SK-N-SH treated with all-trans-retinoic acid at 6 μM for 48 hours (cell line): ENCODE results near the gene IFT122.

Experiments used
- ATAC-seq: fragments of 200-7000 bp; cut with Tn5 transposase; 3 replicates; pipeline ENCODE4 v1.9.1; 2020; ENCODE audit warnings: mild to moderate bottlenecking, moderate library complexity
- ARNTL ChIP-seq: fragments of 450-650 bp; formaldehyde crosslinking; IDR thresholded peaks from 2 replicates; pipeline ENCODE4 v1.5.0; 2020; ENCODE audit warnings: low read depth, mild to moderate bottlenecking, moderate library complexity, borderline replicate concordance
- BACH2 ChIP-seq: fragments of 250-450 bp; sonication (Bioruptor Pico); IDR thresholded peaks from 2 replicates; pipeline ENCODE4 v1.9.0; 2021; ENCODE audit warnings: mild to moderate bottlenecking, borderline replicate concordance
- CREB5 ChIP-seq: fragments of 250-450 bp; sonication (Bioruptor Pico); IDR thresholded peaks from 2 replicates; pipeline ENCODE4 v1.5.1; 2020; ENCODE audit warnings: low read depth, mild to moderate bottlenecking, moderate library complexity
- CSDC2 ChIP-seq: fragments of 250-450 bp; sonication (Bioruptor Pico); IDR thresholded peaks from 2 replicates; pipeline ENCODE4 v1.5.0; 2020; ENCODE audit warnings: mild to moderate bottlenecking, moderate library complexity
- ESRRG ChIP-seq: fragments of 250-450 bp; sonication (Bioruptor Pico); IDR thresholded peaks from 2 replicates; pipeline ENCODE4 v1.6.1; 2021; ENCODE audit warnings: mild to moderate bottlenecking
- GLIS3 ChIP-seq: fragments of 250-450 bp; sonication (Bioruptor Pico); IDR thresholded peaks from 2 replicates; pipeline ENCODE4 v1.5.0; 2020; ENCODE audit warnings: mild to moderate bottlenecking, moderate library complexity
- ISL1 ChIP-seq: fragments of 250-450 bp; sonication (Bioruptor Pico); IDR thresholded peaks from 2 replicates; pipeline ENCODE4 v2.1.2; 2022; ENCODE audit warnings: mild to moderate bottlenecking, moderate library complexity
- OSR1 ChIP-seq: fragments of 250-450 bp; sonication (Bioruptor Pico); IDR thresholded peaks from 2 replicates; pipeline ENCODE4 v1.8.0; 2022; ENCODE audit warnings: moderate library complexity, mild to moderate bottlenecking, inconsistent platforms
- PATZ1 ChIP-seq: fragments of 250-450 bp; sonication (Bioruptor Pico); IDR thresholded peaks from 2 replicates; pipeline ENCODE4 v1.8.0; 2020; ENCODE audit warnings: mild to moderate bottlenecking, moderate library complexity, borderline replicate concordance
- POU6F1 ChIP-seq: fragments of 250-450 bp; sonication (Bioruptor Pico); IDR thresholded peaks from 2 replicates; pipeline ENCODE4 v1.8.0; 2021; ENCODE audit warnings: low read depth, mild to moderate bottlenecking, moderate library complexity, borderline replicate concordance
- PPARA ChIP-seq: fragments of 250-450 bp; sonication (Bioruptor Pico); IDR thresholded peaks from 2 replicates; pipeline ENCODE4 v1.5.0; 2020; ENCODE audit warnings: mild to moderate bottlenecking, borderline replicate concordance
- RARB ChIP-seq: fragments of 250-450 bp; sonication (Bioruptor Pico); IDR thresholded peaks from 2 replicates; pipeline ENCODE4 v1.8.0; 2021; ENCODE audit warnings: mild to moderate bottlenecking, moderate library complexity
- SNAI2 ChIP-seq: fragments of 250-450 bp; sonication (Bioruptor Pico); IDR thresholded peaks from 2 replicates; pipeline ENCODE4 v1.5.0; 2020; ENCODE audit warnings: mild to moderate bottlenecking, moderate library complexity
- TCF4 ChIP-seq: fragments of 250-450 bp; sonication (Bioruptor Pico); IDR thresholded peaks from 2 replicates; pipeline ENCODE4 v1.8.0; 2021; ENCODE audit warnings: mild to moderate bottlenecking, moderate library complexity, borderline replicate concordance
- TOX ChIP-seq: fragments of 250-450 bp; sonication (Bioruptor Pico); IDR thresholded peaks from 2 replicates; pipeline ENCODE4 v1.8.0; 2021; ENCODE audit warnings: mild to moderate bottlenecking, moderate library complexity, borderline replicate concordance
- ZC3H10 ChIP-seq: fragments of 250-450 bp; sonication (Bioruptor Pico); IDR thresholded peaks from 2 replicates; pipeline ENCODE4 v1.5.1; 2021; ENCODE audit warnings: mild to moderate bottlenecking, moderate library complexity
- ZFP3 ChIP-seq: fragments of 250-450 bp; sonication (Bioruptor Pico); IDR thresholded peaks from 2 replicates; pipeline ENCODE4 v1.5.0; 2020; ENCODE audit warnings: mild to moderate bottlenecking, moderate library complexity
- ZFP30 ChIP-seq: fragments of 450-650 bp; formaldehyde crosslinking; IDR thresholded peaks from 2 replicates; pipeline ENCODE4 v1.5.0; 2022; ENCODE audit warnings: mild to moderate bottlenecking, moderate library complexity
- ZNF565 ChIP-seq: fragments of 450-650 bp; formaldehyde crosslinking; conservative IDR thresholded peaks from 2 replicates; pipeline ENCODE4 v1.5.0; 2020; ENCODE audit warnings: low read depth, mild to moderate bottlenecking, moderate library complexity
- TF ChIP-seq, protein P1 (sequence below): fragments of 250-450 bp; sonication (Bioruptor Pico); IDR thresholded peaks from 2 replicates; pipeline ENCODE4 v1.5.1; 2021; ENCODE audit warnings: mild to moderate bottlenecking, moderate library complexity

IFT122 gene

DNA sequence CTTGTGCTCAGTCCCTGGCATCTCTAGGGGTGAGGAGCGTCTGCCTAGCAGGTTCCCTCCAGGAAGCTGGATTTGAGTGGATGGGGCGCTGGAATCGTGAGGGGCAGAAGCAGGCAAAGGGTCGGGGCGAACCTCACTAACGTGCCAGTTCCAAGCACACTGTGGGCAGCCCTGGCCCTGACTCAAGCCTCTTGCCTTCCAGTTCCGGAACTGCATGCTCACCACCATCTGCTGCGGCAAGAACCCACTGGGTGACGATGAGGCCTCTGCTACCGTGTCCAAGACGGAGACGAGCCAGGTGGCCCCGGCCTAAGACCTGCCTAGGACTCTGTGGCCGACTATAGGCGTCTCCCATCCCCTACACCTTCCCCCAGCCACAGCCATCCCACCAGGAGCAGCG is 93.4 kb downstream of the IFT122 start (continued):
- TF ChIP-seq CREB5 (CRISPR knock-in tag) = no peak
- TF ChIP-seq GLIS3 (CRISPR knock-in tag) = no peak

DNA sequence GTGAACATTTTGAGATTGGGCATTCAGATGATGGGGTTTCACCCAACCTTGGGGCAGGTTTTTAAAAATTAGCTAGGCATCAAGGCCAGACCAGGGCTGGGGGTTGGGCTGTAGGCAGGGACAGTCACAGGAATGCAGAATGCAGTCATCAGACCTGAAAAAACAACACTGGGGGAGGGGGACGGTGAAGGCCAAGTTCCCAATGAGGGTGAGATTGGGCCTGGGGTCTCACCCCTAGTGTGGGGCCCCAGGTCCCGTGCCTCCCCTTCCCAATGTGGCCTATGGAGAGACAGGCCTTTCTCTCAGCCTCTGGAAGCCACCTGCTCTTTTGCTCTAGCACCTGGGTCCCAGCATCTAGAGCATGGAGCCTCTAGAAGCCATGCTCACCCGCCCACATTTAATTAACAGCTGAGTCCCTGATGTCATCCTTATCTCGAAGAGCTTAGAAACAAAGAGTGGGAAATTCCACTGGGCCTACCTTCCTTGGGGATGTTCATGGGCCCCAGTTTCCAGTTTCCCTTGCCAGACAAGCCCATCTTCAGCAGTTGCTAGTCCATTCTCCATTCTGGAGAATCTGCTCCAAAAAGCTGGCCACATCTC is 94.5 kb downstream of the IFT122 start:
- TF ChIP-seq OSR1 (CRISPR knock-in tag) = no peak
- no peak for TF ChIP-seq ZFP30 (CRISPR knock-in tag)
- no peak for TF ChIP-seq SNAI2 (CRISPR knock-in tag)
- TF ChIP-seq CSDC2 (CRISPR knock-in tag) = no peak
- no peak for TF ChIP-seq TCF4 (CRISPR knock-in tag)
- TF ChIP-seq, protein P1, sequence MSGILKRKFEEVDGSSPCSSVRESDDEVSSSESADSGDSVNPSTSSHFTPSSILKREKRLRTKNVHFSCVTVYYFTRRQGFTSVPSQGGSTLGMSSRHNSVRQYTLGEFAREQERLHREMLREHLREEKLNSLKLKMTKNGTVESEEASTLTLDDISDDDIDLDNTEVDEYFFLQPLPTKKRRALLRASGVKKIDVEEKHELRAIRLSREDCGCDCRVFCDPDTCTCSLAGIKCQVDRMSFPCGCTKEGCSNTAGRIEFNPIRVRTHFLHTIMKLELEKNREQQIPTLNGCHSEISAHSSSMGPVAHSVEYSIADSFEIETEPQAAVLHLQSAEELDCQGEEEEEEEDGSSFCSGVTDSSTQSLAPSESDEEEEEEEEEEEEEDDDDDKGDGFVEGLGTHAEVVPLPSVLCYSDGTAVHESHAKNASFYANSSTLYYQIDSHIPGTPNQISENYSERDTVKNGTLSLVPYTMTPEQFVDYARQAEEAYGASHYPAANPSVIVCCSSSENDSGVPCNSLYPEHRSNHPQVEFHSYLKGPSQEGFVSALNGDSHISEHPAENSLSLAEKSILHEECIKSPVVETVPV (CRISPR knock-in tag) = no peak
- no peak for TF ChIP-seq PATZ1 (CRISPR knock-in tag)
- no peak for TF ChIP-seq ZC3H10 (CRISPR knock-in tag)
- no peak for TF ChIP-seq RARB (CRISPR knock-in tag)
- TF ChIP-seq ARNTL = no peak
- TF ChIP-seq ISL1 (CRISPR knock-in tag) = no peak
- TF ChIP-seq POU6F1 (CRISPR knock-in tag) = no peak
- TF ChIP-seq PPARA (CRISPR knock-in tag) = no peak
- TF ChIP-seq CREB5 (CRISPR knock-in tag) = no peak
- no peak for TF ChIP-seq TOX (CRISPR knock-in tag)
- no peak for ATAC-seq

- no peak for TF ChIP-seq POU6F1 (CRISPR knock-in tag)
- no peak for TF ChIP-seq ZNF565 (CRISPR knock-in tag)
- no peak for TF ChIP-seq SNAI2 (CRISPR knock-in tag)
- TF ChIP-seq, protein P1 (CRISPR knock-in tag) = no peak
- no peak for TF ChIP-seq PATZ1 (CRISPR knock-in tag)
- no peak for TF ChIP-seq ESRRG (CRISPR knock-in tag)
- no peak for TF ChIP-seq ISL1 (CRISPR knock-in tag)
- TF ChIP-seq ZFP30 (CRISPR knock-in tag) = no peak
- no peak for TF ChIP-seq RARB (CRISPR knock-in tag)
- TF ChIP-seq TOX (CRISPR knock-in tag) = no peak
- TF ChIP-seq OSR1 (CRISPR knock-in tag) = no peak
- no peak for TF ChIP-seq BACH2 (CRISPR knock-in tag)
- TF ChIP-seq TCF4 (CRISPR knock-in tag) = no peak
- TF ChIP-seq CREB5 (CRISPR knock-in tag) = no peak
- no peak for TF ChIP-seq ZFP3 (CRISPR knock-in tag)
- ATAC-seq = no peak
Measured at GRCh38 chr3:129535075-129535474, 95.1 kb downstream of the IFT122 start.
